Ovary (tissue), 9 donors: ENCODE measurements around the gene MAZ. TPM values are rescaled to one million over a fixed set of nuclear protein-coding genes. Genes with fewer than 3 reads are reported as not detected.

Experiments
- DNase-seq, 5 donors: peaks; one replicate each; pipeline ENCODE4 v3.0.0-alpha.2; 2019 to 2020
- H3K27ac ChIP-seq, 2 donors: fragments of 200-600 bp; one replicate each; pipeline versions ENCODE4 v1.5.1 to v1.8.0; 2019 to 2022
- H3K27me3 ChIP-seq: fragments of 200-600 bp; one replicate; pipeline ENCODE4 v1.8.0; 2022
- H3K36me3 ChIP-seq: fragments of 200-600 bp; sonication (generic); one replicate; pipeline ENCODE4 v1.5.1; 2019
- H3K4me1 ChIP-seq: one replicate; pipeline ENCODE4 v1.8.1; 2013; ENCODE audit warnings: mild to moderate bottlenecking, moderate library complexity; ENCODE audit not compliant: insufficient read depth
- H3K4me3 ChIP-seq: fragments of 200-600 bp; sonication (generic); one replicate; pipeline ENCODE4 v1.5.1; 2017
- H3K9me3 ChIP-seq, 2 donors: fragments of 200-600 bp in 1 of 2; sonication (generic) in 1 of 2; one replicate each; pipeline versions ENCODE4 v1.5.1 to v1.8.1; 2013 to 2019; ENCODE audit warnings: mild to moderate bottlenecking in 1 of 2, moderate library complexity in 1 of 2
- CTCF ChIP-seq, 3 donors: fragments of 450-650 bp in 2 of 3; fragments of 200-600 bp in 1 of 3; IDR thresholded peaks; one replicate each; pipeline versions ENCODE4 v1.5.1 to v1.8.0; 2016 to 2022; ENCODE audit warnings: antibody characterized with exemption in 3 of 3, mild to moderate bottlenecking in 1 of 3
- EP300 ChIP-seq: sonication (generic); formaldehyde crosslinking; IDR thresholded peaks from one replicate; pipeline ENCODE4 v1.6.1; 2017; ENCODE audit warnings: antibody characterized with exemption
- POLR2A ChIP-seq: fragments of 450-650 bp; IDR thresholded peaks from one replicate; pipeline ENCODE4 v1.6.1; 2017; ENCODE audit warnings: antibody characterized with exemption, mild to moderate bottlenecking, moderate library complexity
- WGBS, 3 donors: extraction: QIAGEN DNeasy Blood & Tissue Kit in 1 of 3; methylation state at CpG; one replicate each; pipeline versions ENCODE4 v1.1.5 to v1.1.7; 2013 to 2017; 5-methylcytosine and 5-hydroxymethylcytosine counted together
- intact Hi-C, 4 donors: fragments of 100-400 bp; cut with DNase I; formaldehyde crosslinking; loops; one replicate each; pipeline versions ENCODE4 v1.11.0 to v1.15.1; 2022 to 2023
- polyA plus RNA-seq, 2 donors: library from polyadenylated mRNA; stranded (reverse); fragments of 200-250 nt in 1 of 2; fragments of 350-450 nt in 1 of 2; fragmentation: Illumina TruSeq in 1 of 2; extraction: RNeasy Lipid Tissue Mini Kit (QIAGEN cat#74804) in 1 of 2; gene quantifications; one replicate each; pipeline ENCODE4 v1.2.3, GENCODE V29; 2013 to 2014
- small RNA-seq: library from RNA; depleted of rRNA; stranded (forward); fragments of <200 nt; gene quantifications from one replicate; pipeline ENCODE3, GENCODE V24; 2016
- total RNA-seq, 7 donors: library from RNA; depleted of rRNA in 2 of 7; stranded (reverse); fragments of >200 nt in 2 of 7; fragmentation: NEBNext Ultra II Directional in 3 of 7; extraction: Animal tissue kit (Norgen Biotek cat#: 25700) in 3 of 7; gene quantifications; one replicate each; pipeline versions ENCODE4 v1.1.0 to v1.2.4, GENCODE V29; 2016 to 2023
- donor health status: DM: no; HTN: no; CAD: no; lungs with moderate emphysema.
- donor health status: DM: no; HTN: no; CAD: no.
- donor health status: Bipolar disorder and iron deficiency.
- donor health status: DM: yes; HTN: yes; CAD: no.
- donor health status: DM: no; HTN: no; CAD: no.
- donor health status: DM: yes; HTN: yes; CAD: no.

The MAZ gene
- total and polyA plus RNA-seq, 9 donors = 50.6 to 256 (median 167) TPM

GRCh38 chr16:29858149-29858849, 52.0 kb downstream of the MAZ start:
- Histone ChIP-seq H3K4me3 (no peak overlapping the region), H3K4me1 (peaks cover 4% of the 10 kb centered on the region), H3K27me3 (no peaks in the 10 kb centered on the region), H3K27ac (no peak overlapping the region), H3K9me3 (no peaks in the 10 kb centered on the region), H3K36me3 (no peaks in the 10 kb centered on the region)
- TF ChIP-seq POLR2A (no peak), CTCF (IDR thresholded peaks at IDR 0.05) (no peak), EP300 (no peak)
- intact Hi-C loops = no loop called here
- no peak for DNase-seq
- WGBS, 3 donors = 65 to 74% (median 73%) methylated on average over 10 of the region's 10 CpGs

- no peak for DNase-seq
- TF ChIP-seq POLR2A = no peak
- no peak for TF ChIP-seq EP300
- TF ChIP-seq CTCF (IDR thresholded peaks at IDR 0.05) = no peak
- Histone ChIP-seq H3K4me3 (no peak overlapping the region), H3K27ac (no peak overlapping the region), H3K9me3 (no peaks in the 10 kb centered on the region), H3K27me3 (no peaks in the 10 kb centered on the region), H3K4me1 (peaks cover 4% of the 10 kb centered on the region), H3K36me3 (no peaks in the 10 kb centered on the region)
- intact Hi-C loops = no loop called here
- 86 to 91% (median 88%) methylated on average over 19 of the region's 19 CpGs for WGBS, 3 donors
Observed at GRCh38 chr16:29858974-29859373, 52.6 kb downstream of the MAZ start.

- H3K27ac ChIP-seq = no peak overlapping the region
- DNase-seq = no peak
- intact Hi-C loops = loop anchor here in 1 of 4 donors (10.0 kb wide), 1 partner anchor 145 kb away; no protein-coding TSS in a partner anchor
Observed at GRCh38 chr16:29860218-29860617, 53.9 kb downstream of the MAZ start.

More at GRCh38 chr16:29860218-29860617, 53.9 kb downstream of the MAZ start:
- H3K27me3 ChIP-seq = no peaks in the 10 kb centered on the region
- 88 to 92% (median 89%) methylated on average over 9 of the region's 9 CpGs for WGBS, 3 donors
- peaks cover 4% of the 10 kb centered on the region for H3K4me1 ChIP-seq
- H3K9me3 ChIP-seq = no peaks in the 10 kb centered on the region
- H3K36me3 ChIP-seq = no peaks in the 10 kb centered on the region
- H3K4me3 ChIP-seq = no peak overlapping the region
- TF ChIP-seq EP300 (no peak), CTCF (IDR thresholded peaks at IDR 0.05) (no peak), POLR2A (no peak)

Small RNA genes lying within 50 kb of the gene (small RNA-seq; reads per million reads assigned to genes)
- gene AC009133.6 = not detected
- gene AC120114.4 = not detected

Other genes starting within 250 kb of the MAZ start
- gene SPN, start 143.3 kb upstream of the MAZ start, total RNA-seq = 1 to 10 TPM in 3 of 7 donors, under 1 TPM in 4; 0.60 to 2.3 (median 0.88) TPM
- gene SPN, start 143.3 kb upstream of the MAZ start, polyA plus RNA-seq = 1 to 10 TPM in 1 of 2 donors, under 1 TPM in 1; 0.42 to 5.1 TPM
- 10 to 100 TPM; 31.8 to 67.9 (median 43.1) TPM for gene QPRT, start 127.3 kb upstream of the MAZ start, total RNA-seq
- gene QPRT, start 127.3 kb upstream of the MAZ start, polyA plus RNA-seq = 10 to 100 TPM; 21.4 to 47.7 TPM
- gene C16orf54, start 60.5 kb upstream of the MAZ start, total RNA-seq = under 1 TPM; 0.12 to 0.72 (median 0.30) TPM
- 1 to 10 TPM in 1 of 2 donors, under 1 TPM in 1; 0.16 to 1.7 TPM for gene C16orf54, start 60.5 kb upstream of the MAZ start, polyA plus RNA-seq
- under 1 TPM in 3 of 7 donors, not detected in 4; 0.07 to 0.48 (median 0.15) TPM for gene ZG16, start 28.3 kb upstream of the MAZ start, total RNA-seq
- not detected for gene ZG16, start 28.3 kb upstream of the MAZ start, polyA plus RNA-seq
- 10 to 100 TPM; 15.9 to 31.0 (median 20.7) TPM for gene KIF22, start 15.8 kb upstream of the MAZ start, total RNA-seq
- 10 to 100 TPM; 14.4 to 30.6 TPM for gene KIF22, start 15.8 kb upstream of the MAZ start, polyA plus RNA-seq
- 10 to 100 TPM; 26.0 to 64.5 (median 36.0) TPM for gene PRRT2, start 5.7 kb downstream of the MAZ start, total RNA-seq
- 10 to 100 TPM in 1 of 2 donors, 1 to 10 TPM in 1; 6.3 to 28.6 TPM for gene PRRT2, start 5.7 kb downstream of the MAZ start, polyA plus RNA-seq
- gene PAGR1, start 9.6 kb downstream of the MAZ start, total RNA-seq = 10 to 100 TPM; 41.3 to 83.6 (median 66.6) TPM
- 10 to 100 TPM; 13.9 to 63.3 TPM for gene PAGR1, start 9.6 kb downstream of the MAZ start, polyA plus RNA-seq
- 100 to 1,000 TPM in 6 of 7 donors, 10 to 100 TPM in 1; 74.2 to 191 (median 138) TPM for gene MVP, start 13.9 kb downstream of the MAZ start, total RNA-seq
- gene MVP, start 13.9 kb downstream of the MAZ start, polyA plus RNA-seq = 10 to 100 TPM; 56.4 to 93.3 TPM
- 100 to 1,000 TPM in 4 of 7 donors, 10 to 100 TPM in 3; 88.2 to 121 (median 110) TPM for gene CDIPT, start 56.7 kb downstream of the MAZ start, total RNA-seq
- gene CDIPT, start 56.7 kb downstream of the MAZ start, polyA plus RNA-seq = 100 to 1,000 TPM in 1 of 2 donors, 10 to 100 TPM in 1; 47.6 to 145 TPM
- 10 to 100 TPM in 1 of 7 donors, 1 to 10 TPM in 5, under 1 TPM in 1; 0.73 to 13.3 (median 3.1) TPM for gene SEZ6L2, start 93.0 kb downstream of the MAZ start, total RNA-seq
- gene SEZ6L2, start 93.0 kb downstream of the MAZ start, polyA plus RNA-seq = 1 to 10 TPM; 2.9 to 5.1 TPM
- gene ASPHD1, start 94.0 kb downstream of the MAZ start, total RNA-seq = 1 to 10 TPM in 5 of 7 donors, under 1 TPM in 1, not detected in 1; 0.53 to 7.8 (median 1.6) TPM
- 1 to 10 TPM in 1 of 2 donors, under 1 TPM in 1; 0.38 to 1.1 TPM for gene ASPHD1, start 94.0 kb downstream of the MAZ start, polyA plus RNA-seq
- 10 to 100 TPM; 18.4 to 36.8 (median 25.5) TPM for gene KCTD13, start 119.7 kb downstream of the MAZ start, total RNA-seq
- gene KCTD13, start 119.7 kb downstream of the MAZ start, polyA plus RNA-seq = 10 to 100 TPM in 1 of 2 donors, 1 to 10 TPM in 1; 7.0 to 16.3 TPM
- 100 to 1,000 TPM in 3 of 7 donors, 10 to 100 TPM in 4; 81.3 to 143 (median 87.4) TPM for gene TMEM219, start 155.6 kb downstream of the MAZ start, total RNA-seq
- gene TMEM219, start 155.6 kb downstream of the MAZ start, polyA plus RNA-seq = 100 to 1,000 TPM in 1 of 2 donors, 10 to 100 TPM in 1; 84.1 to 124 TPM
- gene TAOK2, start 167.3 kb downstream of the MAZ start, total RNA-seq = 10 to 100 TPM; 24.8 to 54.0 (median 43.9) TPM
- gene TAOK2, start 167.3 kb downstream of the MAZ start, polyA plus RNA-seq = 10 to 100 TPM; 19.4 to 33.2 TPM
- 10 to 100 TPM; 11.8 to 22.7 (median 17.1) TPM for gene HIRIP3, start 189.1 kb downstream of the MAZ start, total RNA-seq
- 10 to 100 TPM; 15.8 to 19.0 TPM for gene HIRIP3, start 189.1 kb downstream of the MAZ start, polyA plus RNA-seq
- gene INO80E, start 189.7 kb downstream of the MAZ start, total RNA-seq = 10 to 100 TPM; 23.8 to 71.1 (median 55.5) TPM
- gene INO80E, start 189.7 kb downstream of the MAZ start, polyA plus RNA-seq = 10 to 100 TPM; 38.8 to 81.6 TPM
- 1 to 10 TPM; 1.4 to 7.2 (median 4.7) TPM for gene DOC2A, start 204.5 kb downstream of the MAZ start, total RNA-seq
- gene DOC2A, start 204.5 kb downstream of the MAZ start, polyA plus RNA-seq = 1 to 10 TPM; 1.5 to 3.2 TPM
- gene C16orf92, start 216.7 kb downstream of the MAZ start, total RNA-seq = not detected
- gene C16orf92, start 216.7 kb downstream of the MAZ start, polyA plus RNA-seq = not detected
- gene TLCD3B, start 224.7 kb downstream of the MAZ start, total RNA-seq = under 1 TPM in 1 of 7 donors, not detected in 6; 0.15 TPM
- gene TLCD3B, start 224.7 kb downstream of the MAZ start, polyA plus RNA-seq = not detected